NCI-H1694 treated with DMSO at 0.1 percent for 48 hours (cell line): ENCODE results near the gene CCDC57.

ENCODE experiments used
- DNase-seq: peaks from one replicate; lab custom pipeline; 2025; lab: John Stamatoyannopoulos, UW

Gene CCDC57

GRCh38 chr17:82080789-82081464 lies 131.7 kb downstream of the CCDC57 start:
- DNase-seq = no peak

- no peak for DNase-seq
Measured at GRCh38 chr17:82080048-82080788, 132.4 kb downstream of the CCDC57 start.

- DNase-seq = no peak
Measured at GRCh38 chr17:82079001-82079677, 133.5 kb downstream of the CCDC57 start.

- DNase-seq = no peak
Measured at GRCh38 chr17:82078433-82078832, 134.2 kb downstream of the CCDC57 start.

- DNase-seq = no peak
Measured at GRCh38 chr17:82077617-82078358, 134.9 kb downstream of the CCDC57 start.

GRCh38 chr17:82076785-82077591 lies 135.7 kb downstream of the CCDC57 start:
- DNase-seq = no peak

GRCh38 chr17:82076018-82076784 lies 136.4 kb downstream of the CCDC57 start:
- DNase-seq = no peak

- DNase-seq = no peak
Measured at GRCh38 chr17:82073446-82073845, 139.2 kb downstream of the CCDC57 start.

GRCh38 chr17:82072827-82073226 lies 139.8 kb downstream of the CCDC57 start:
- no peak for DNase-seq

GRCh38 chr17:82070611-82071010 lies 142.0 kb downstream of the CCDC57 start:
- DNase-seq = no peak

GRCh38 chr17:82065638-82066303 lies 146.9 kb downstream of the CCDC57 start, which contains the start of gene DUS1L:
Gene DUS1L (minus strand): TSS chr17:82065804. CDS start chr17:82065059, 745 bp downstream.
- DNase-seq = no peak

GRCh38 chr17:82065193-82065637 lies 147.4 kb downstream of the CCDC57 start:
- DNase-seq = no peak

GRCh38 chr17:82064433-82065192 lies 148.0 kb downstream of the CCDC57 start:
- DNase-seq = no peak

- no peak for DNase-seq
Measured at GRCh38 chr17:82063424-82064415, 148.9 kb downstream of the CCDC57 start.

- DNase-seq = no peak
Measured at GRCh38 chr17:82062984-82063368, 149.7 kb downstream of the CCDC57 start.

- DNase-seq = no peak
Measured at GRCh38 chr17:82062076-82062983, 150.3 kb downstream of the CCDC57 start.
